ENCODE measurements around the gene PKMYT1.

- TF ChIP-seq ZKSCAN8 (CRISPR knock-in tag; IDR thresholded peaks at IDR 0.05) (no peak), ZNF121 (CRISPR knock-in tag; conservative IDR thresholded peaks at IDR 0.05) (no peak), LARP7 (IDR thresholded peaks at IDR 0.05) (no peak), JUNB (CRISPR knock-in tag; conservative IDR thresholded peaks at IDR 0.05) (no peak), ZNF79 (CRISPR knock-in tag; IDR thresholded peaks at IDR 0.05; ENCODE audit: low read depth) (no peak), EZH2 (IDR thresholded peaks at IDR 0.05; ENCODE audit: borderline replicate concordance, low read depth, low read length) (no peak)
- TF ChIP-seq, protein P1, sequence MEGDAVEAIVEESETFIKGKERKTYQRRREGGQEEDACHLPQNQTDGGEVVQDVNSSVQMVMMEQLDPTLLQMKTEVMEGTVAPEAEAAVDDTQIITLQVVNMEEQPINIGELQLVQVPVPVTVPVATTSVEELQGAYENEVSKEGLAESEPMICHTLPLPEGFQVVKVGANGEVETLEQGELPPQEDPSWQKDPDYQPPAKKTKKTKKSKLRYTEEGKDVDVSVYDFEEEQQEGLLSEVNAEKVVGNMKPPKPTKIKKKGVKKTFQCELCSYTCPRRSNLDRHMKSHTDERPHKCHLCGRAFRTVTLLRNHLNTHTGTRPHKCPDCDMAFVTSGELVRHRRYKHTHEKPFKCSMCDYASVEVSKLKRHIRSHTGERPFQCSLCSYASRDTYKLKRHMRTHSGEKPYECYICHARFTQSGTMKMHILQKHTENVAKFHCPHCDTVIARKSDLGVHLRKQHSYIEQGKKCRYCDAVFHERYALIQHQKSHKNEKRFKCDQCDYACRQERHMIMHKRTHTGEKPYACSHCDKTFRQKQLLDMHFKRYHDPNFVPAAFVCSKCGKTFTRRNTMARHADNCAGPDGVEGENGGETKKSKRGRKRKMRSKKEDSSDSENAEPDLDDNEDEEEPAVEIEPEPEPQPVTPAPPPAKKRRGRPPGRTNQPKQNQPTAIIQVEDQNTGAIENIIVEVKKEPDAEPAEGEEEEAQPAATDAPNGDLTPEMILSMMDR (IDR thresholded peaks at IDR 0.05 in 2 of 3, conservative IDR thresholded peaks at IDR 0.05 in 1 of 3; ENCODE audit: insufficient read depth in 2 of 3, low read depth in 1 of 3, low read length in 3 of 3): no peak
Observed at GRCh38 chr16:3014971-3015370, 34.7 kb upstream of the PKMYT1 start.
